H1 (cell line): ENCODE measurements around the gene MAGOHB. TPM values are rescaled to one million over a fixed set of nuclear protein-coding genes. Genes with fewer than 3 reads are reported as not detected.

Experiments
- CTCF ChIA-PET: fragments of 300-600 bp; sonication (Branson Sonifier 250); formaldehyde crosslinking; loops from one replicate; lab custom pipeline; 2021; ENCODE audit not compliant: partially characterized antibody; lab: Charles Lee
- POLR2A ChIA-PET: fragments of 300-600 bp; sonication (Branson Sonifier 250); formaldehyde crosslinking; loops from one replicate; lab custom pipeline; 2021; ENCODE audit warnings: inconsistent platforms; ENCODE audit not compliant: partially characterized antibody; lab: Charles Lee
- DNase-seq, 2 experiments: peaks; one replicate each; pipeline versions ENCODE4 v3.0.0 to v3.0.0-alpha.2; 2010 to 2022; ENCODE audit warnings: low spot score in 2 of 2, low read depth in 1 of 2, mixed read lengths in 1 of 2
- FAIRE-seq: peaks from 2 replicates; lab custom pipeline; 2011; peaks lifted over from hg19 to GRCh38; lab: Jason Lieb, UNC
- H2AFZ ChIP-seq: 2 replicates; pipeline ENCODE4 v1.8.1; 2012; ENCODE audit warnings: low read length, inconsistent platforms
- H2AK5ac ChIP-seq: 2 replicates; pipeline ENCODE4 v1.6.1; 2013; ENCODE audit warnings: low read depth, low read length
- H2BK120ac ChIP-seq: replicated peaks from 2 replicates; pipeline ENCODE3; 2013; ENCODE audit warnings: low read depth, low read length, inconsistent platforms
- H2BK12ac ChIP-seq: 2 replicates; pipeline ENCODE4 v1.6.1; 2013; ENCODE audit warnings: low read depth, low read length
- H2BK15ac ChIP-seq: 2 replicates; pipeline ENCODE4 v1.6.1; 2013; ENCODE audit warnings: low read length
- H2BK20ac ChIP-seq: 2 replicates; pipeline ENCODE4 v1.6.1; 2013; ENCODE audit warnings: low read length
- H2BK5ac ChIP-seq: 2 replicates; pipeline ENCODE4 v1.6.1; 2013; ENCODE audit warnings: low read depth, low read length
- H3K14ac ChIP-seq: 2 replicates; pipeline ENCODE4 v1.6.1; 2013; ENCODE audit warnings: inconsistent platforms; ENCODE audit not compliant: insufficient read length
- H3K18ac ChIP-seq: 2 replicates; pipeline ENCODE4 v1.6.1; 2013; ENCODE audit warnings: low read length; ENCODE audit errors: extremely low read depth
- H3K23ac ChIP-seq: 2 replicates; pipeline ENCODE4 v1.6.1; 2013; ENCODE audit warnings: inconsistent platforms; ENCODE audit not compliant: insufficient read length
- H3K23me2 ChIP-seq: 2 replicates; pipeline ENCODE4 v1.6.1; 2013; ENCODE audit warnings: low read depth, low read length
- H3K27ac ChIP-seq: 2 replicates; pipeline ENCODE4 v1.6.1; 2011; ENCODE audit warnings: low read depth, low read length, inconsistent platforms
- H3K27me3 ChIP-seq, 4 experiments: replicated peaks in 1 of 4; 1 replicate in 1 of 4; 2 replicates in 3 of 4; pipeline versions ENCODE4 v1.6.1 to v1.8.1; 2011 to 2013; ENCODE audit warnings: low read length in 3 of 4, mild to moderate bottlenecking in 3 of 4, inconsistent platforms in 2 of 4, mixed read lengths in 2 of 4, moderate library complexity in 1 of 4; ENCODE audit not compliant: control insufficient read depth in 3 of 4, insufficient read depth in 3 of 4; ENCODE audit errors: extremely low read depth in 1 of 4
- H3K36me3 ChIP-seq, 4 experiments: 2 replicates each; pipeline versions ENCODE4 v1.6.1 to v1.8.1; 2011 to 2013; ENCODE audit warnings: mild to moderate bottlenecking in 4 of 4, low read length in 3 of 4, moderate library complexity in 2 of 4, control low read depth in 1 of 4, inconsistent platforms in 1 of 4; ENCODE audit not compliant: insufficient read depth in 4 of 4, control insufficient read depth in 2 of 4
- H3K4ac ChIP-seq: replicated peaks from 2 replicates; pipeline ENCODE3; 2013; ENCODE audit warnings: low read length, low read depth, mixed read lengths, inconsistent platforms; ENCODE audit not compliant: insufficient read length
- H3K4me1 ChIP-seq, 4 experiments: replicated peaks in 1 of 4; 1 replicate in 1 of 4; 2 replicates in 3 of 4; pipeline versions ENCODE4 v1.6.1 to v1.8.1; 2011 to 2013; ENCODE audit warnings: low read length in 3 of 4, inconsistent platforms in 2 of 4, mixed read lengths in 1 of 4; ENCODE audit not compliant: insufficient read depth in 4 of 4, control insufficient read depth in 3 of 4
- H3K4me2 ChIP-seq, 2 experiments: 2 replicates each; pipeline versions ENCODE4 v1.6.1 to v1.8.1; 2011 to 2013; ENCODE audit warnings: low read depth in 2 of 2, low read length in 2 of 2, control low read depth in 1 of 2, inconsistent platforms in 1 of 2, mild to moderate bottlenecking in 1 of 2; ENCODE audit not compliant: insufficient read depth in 1 of 2
- H3K4me3 ChIP-seq, 4 experiments: fragments of 200-600, 300-600 bp in 1 of 4; sonication (generic), shearing (Covaris generic), sonication (Bioruptor Twin) in 1 of 4; 2 replicates each; pipeline versions ENCODE4 v1.5.1 to v1.8.1; 2011 to 2016; ENCODE audit warnings: low read length in 4 of 4, low read depth in 3 of 4, control low read depth in 2 of 4, inconsistent platforms in 2 of 4, mild to moderate bottlenecking in 2 of 4, mixed read lengths in 1 of 4, moderate library complexity in 1 of 4; ENCODE audit not compliant: insufficient read depth in 2 of 4; ENCODE audit errors: extremely low read depth in 1 of 4
- H3K56ac ChIP-seq: replicated peaks from 2 replicates; pipeline ENCODE3; 2013; ENCODE audit warnings: low read depth, mild to moderate bottlenecking, mixed read lengths, low read length, inconsistent platforms; ENCODE audit not compliant: insufficient read length
- H3K79me1 ChIP-seq: 2 replicates; pipeline ENCODE4 v1.6.1; 2013; ENCODE audit warnings: low read depth, low read length, control low read depth
- H3K79me2 ChIP-seq, 2 experiments: 2 replicates each; pipeline versions ENCODE4 v1.6.1 to v1.8.1; 2012 to 2013; ENCODE audit warnings: low read length in 2 of 2, mild to moderate bottlenecking in 2 of 2, inconsistent platforms in 1 of 2; ENCODE audit not compliant: insufficient read depth in 2 of 2, control insufficient read depth in 1 of 2
- H3K9ac ChIP-seq, 4 experiments: replicated peaks in 1 of 4; 1 replicate in 1 of 4; 2 replicates in 3 of 4; pipeline versions ENCODE4 v1.6.1 to v1.8.1; 2011 to 2013; ENCODE audit warnings: low read depth in 3 of 4, low read length in 3 of 4, control low read depth in 2 of 4, mild to moderate bottlenecking in 2 of 4, moderate library complexity in 2 of 4, inconsistent platforms in 1 of 4; ENCODE audit errors: extremely low read depth in 1 of 4
- H3K9me3 ChIP-seq, 2 experiments: 2 replicates each; pipeline versions ENCODE4 v1.6.1 to v1.8.1; 2012 to 2013; ENCODE audit warnings: mild to moderate bottlenecking in 2 of 2, moderate library complexity in 2 of 2, control low read depth in 1 of 2, inconsistent platforms in 1 of 2, low read depth in 1 of 2, low read length in 1 of 2, mixed read lengths in 1 of 2; ENCODE audit not compliant: insufficient read depth in 2 of 2
- H4K20me1 ChIP-seq, 2 experiments: replicated peaks in 1 of 2; 2 replicates each; pipeline versions ENCODE3 to v1.8.1; 2011 to 2013; ENCODE audit warnings: inconsistent platforms in 2 of 2, low read length in 2 of 2, mild to moderate bottlenecking in 1 of 2; ENCODE audit not compliant: insufficient read depth in 2 of 2, control insufficient read depth in 1 of 2
- H4K5ac ChIP-seq: 2 replicates; pipeline ENCODE4 v1.6.1; 2013; ENCODE audit warnings: low read length, low read depth, mixed read lengths, inconsistent platforms; ENCODE audit not compliant: insufficient read length
- H4K8ac ChIP-seq: 2 replicates; pipeline ENCODE4 v1.8.0; 2013; ENCODE audit warnings: mild to moderate bottlenecking, moderate library complexity, low read length, inconsistent platforms; ENCODE audit not compliant: insufficient read depth; ENCODE audit errors: extremely low read depth
- H4K91ac ChIP-seq: replicated peaks from 2 replicates; pipeline ENCODE3; 2013; ENCODE audit warnings: low read length, mixed read lengths, inconsistent platforms; ENCODE audit not compliant: insufficient read length
- GABPA ChIP-seq: IDR thresholded peaks from 2 replicates; pipeline ENCODE4 v1.6.1; 2011; ENCODE audit warnings: mild to moderate bottlenecking, low read length, moderate library complexity, borderline replicate concordance; ENCODE audit not compliant: insufficient read depth
- KDM5A ChIP-seq: fragments of 200-600 bp; IDR thresholded peaks from 2 replicates; pipeline ENCODE4 v1.7.1; 2012; ENCODE audit warnings: mild to moderate bottlenecking, low read length, inconsistent platforms, mixed read lengths
- MAFK ChIP-seq: IDR thresholded peaks from 2 replicates; pipeline ENCODE4 v1.6.1; 2012; ENCODE audit warnings: low read depth, mild to moderate bottlenecking, improper control_type of control experiment, low read length
- RAD21 ChIP-seq, 2 experiments: IDR thresholded peaks in 1 of 2; conservative IDR thresholded peaks in 1 of 2; 2 replicates each; pipeline ENCODE4 v1.6.1; 2011; ENCODE audit warnings: low read depth in 2 of 2, low read length in 2 of 2, improper control_type of control experiment in 1 of 2, inconsistent platforms in 1 of 2, mild to moderate bottlenecking in 1 of 2, moderate library complexity in 1 of 2
- SAP30 ChIP-seq: fragments of 300-600 bp; sonication (generic); IDR thresholded peaks from 2 replicates; pipeline ENCODE4 v1.7.1; 2012; ENCODE audit warnings: low read length, moderate library complexity, mild to moderate bottlenecking, inconsistent platforms; ENCODE audit not compliant: insufficient read depth, insufficient replicate concordance
- SP1 ChIP-seq: IDR thresholded peaks from 2 replicates; pipeline ENCODE4 v1.6.1; 2011; ENCODE audit warnings: low read depth, low read length
- ZNF274 ChIP-seq: IDR thresholded peaks from 2 replicates; pipeline ENCODE4 v1.7.0; 2012; ENCODE audit warnings: low read length, borderline replicate concordance; ENCODE audit errors: extremely low read depth
- WGBS, 2 experiments: shearing (Covaris generic) in 1 of 2; methylation state at CpG; one replicate each; pipeline versions ENCODE4 v1.1.6 to v1.1.7; 2013 to 2015; ENCODE audit warnings: low lambda C conversion rate in 2 of 2, mixed read lengths in 2 of 2, inconsistent platforms in 1 of 2, low coverage in 1 of 2, missing lambda C conversion rate in 1 of 2; ENCODE audit not compliant: insufficient replicate concordance in 2 of 2, insufficient coverage in 1 of 2, insufficient read length in 1 of 2; ENCODE audit errors: extremely low coverage in 1 of 2, missing lambda C conversion rate in 1 of 2; 5-methylcytosine and 5-hydroxymethylcytosine counted together
- polyA plus RNA-seq, 7 experiments: library from polyadenylated mRNA; depleted of rRNA in 3 of 7; stranded (reverse) in 5 of 7; unstranded in 2 of 7; fragments of >200 nt in 5 of 7; fragments of 200-250 nt in 2 of 7; gene quantifications; 1 replicate in 5 of 7; 2 replicates in 1 of 7; 4 replicates in 1 of 7; pipeline versions ENCODE4 v1.2.1 to v1.2.3, GENCODE V29; 2011 to 2013; ENCODE audit warnings: missing spikeins in 2 of 7, mixed read lengths in 2 of 7
- total RNA-seq: library from RNA; stranded (reverse); fragmentation: NEBNext Ultra II Directional; extraction: Animal tissue kit (Norgen Biotek cat#: 25700); gene quantifications from 2 replicates; pipeline ENCODE4 v1.2.1, GENCODE V29; 2021

Gene MAGOHB
- total and polyA plus RNA-seq, 2 of the 8 experiments (the other 6 are each of a cell fraction or from before 2014, with no cell fraction given), result 21.5 to 53.7 TPM

DNA sequence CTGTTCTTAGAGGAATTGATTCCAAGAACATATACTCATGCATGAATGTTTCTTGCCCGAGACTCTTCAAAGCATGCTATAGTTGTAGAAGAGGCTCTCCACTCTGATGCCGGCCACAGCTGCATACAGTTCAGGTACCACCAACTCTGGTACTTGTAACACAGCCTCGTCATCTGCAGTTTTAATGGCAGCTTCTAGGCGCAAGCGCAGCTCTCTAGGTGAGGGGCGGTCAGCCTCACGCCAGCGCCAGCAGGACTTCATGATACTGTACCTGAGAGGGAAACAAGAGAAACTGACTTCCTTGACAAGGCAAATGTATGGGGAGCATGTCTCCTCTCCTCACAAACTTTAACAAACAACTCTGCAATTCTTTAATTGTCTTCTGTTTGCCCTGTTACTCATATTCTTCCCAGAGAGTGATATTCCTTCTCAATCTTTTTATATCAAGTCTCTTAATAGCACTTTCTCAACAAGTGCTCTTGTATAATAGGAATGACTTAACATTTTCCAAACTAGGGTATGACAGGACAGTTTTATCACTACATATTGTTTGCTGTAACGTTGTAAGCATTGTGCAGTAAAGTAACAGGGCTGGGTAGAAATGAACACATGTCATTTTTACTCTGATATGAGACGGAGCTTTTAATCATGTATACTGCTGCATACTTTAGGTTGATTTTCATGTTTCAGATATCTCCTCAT, 6.8 kb upstream of the MAGOHB start:
- Histone ChIP-seq H3K23ac (no peak overlapping the region), H3K18ac (no peak overlapping the region), H2AK5ac (no peak overlapping the region), H2BK5ac (no peak overlapping the region), H3K14ac (no peak overlapping the region), H3K4me1 (no peaks in the 10 kb centered on the region), H2BK120ac (no peak overlapping the region), H4K5ac (no peak overlapping the region), H2BK20ac (no peak overlapping the region), H3K4ac (no peak overlapping the region), H3K4me2 (no peak overlapping the region), H3K23me2 (no peaks in the 10 kb centered on the region), H3K9me3 (no peaks in the 10 kb centered on the region), H2BK12ac (no peak overlapping the region), H2AFZ (no peak overlapping the region), H4K20me1 (no peaks in the 10 kb centered on the region), H3K9ac (no peak overlapping the region), H3K27me3 (no peaks in the 10 kb centered on the region), H3K27ac (no peak overlapping the region), H3K36me3 (no peaks in the 10 kb centered on the region), H3K79me2 (no peaks in the 10 kb centered on the region), H3K4me3 (no peak overlapping the region), H4K91ac (no peak overlapping the region), H3K56ac (no peak overlapping the region), H3K79me1 (no peaks in the 10 kb centered on the region), H2BK15ac (no peak overlapping the region), H4K8ac (no peak overlapping the region)
- WGBS, 2 experiments, result 82% methylated on average over 10 of the region's 10 CpGs; no CpG with 5 or more reads in 1 of the 2 experiments
- FAIRE-seq (no peak), DNase-seq (no peak)
- CTCF ChIA-PET, result interaction anchor here (1.4 kb wide), 1 partner anchor 12 kb away, joined by 3 read pairs; no protein-coding TSS in a partner anchor
- POLR2A ChIA-PET, result no interaction called here
- TF ChIP-seq RAD21 (IDR thresholded peaks at IDR 0.05 in 1 of 2, conservative IDR thresholded peaks at IDR 0.05 in 1 of 2; ENCODE audit: low read depth in 2 of 2, low read length in 2 of 2) (no peak), GABPA (no peak), MAFK (no peak), SP1 (no peak), ZNF274 (no peak), KDM5A (no peak), SAP30 (no peak)
